Right forelimb (tissue), 1 donor: ENCODE data around the gene ARFGEF2.
"Not testable (repeated sequence)": the region's sequence is repeated elsewhere in the genome, so short reads cannot be mapped to it uniquely, and the experiment has no call there.

Source experiments
- DNase-seq: peaks from one replicate; pipeline ENCODE4 v3.0.0-alpha.2; 2018

The ARFGEF2 gene

DNA sequence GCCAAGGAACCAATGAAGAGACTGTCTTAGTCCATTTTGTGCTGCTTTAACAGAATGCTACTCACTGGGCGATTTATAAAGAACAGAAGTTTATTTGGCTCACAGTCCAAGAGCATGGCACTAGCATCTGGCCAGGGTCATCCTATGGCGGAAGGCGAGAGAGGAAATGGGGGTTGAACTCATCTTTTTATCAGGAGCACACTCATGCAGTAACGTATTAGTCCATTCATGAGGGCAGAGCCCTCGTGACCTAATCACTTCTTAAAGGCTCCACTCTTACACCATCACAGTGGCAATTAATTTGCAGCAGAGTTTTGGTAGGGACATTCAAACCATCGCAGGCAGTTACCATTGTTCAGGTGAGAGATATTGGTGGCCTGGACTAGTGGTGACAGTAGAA is 8.5 kb downstream of the ARFGEF2 start:
- DNase-seq, result no peak

DNA sequence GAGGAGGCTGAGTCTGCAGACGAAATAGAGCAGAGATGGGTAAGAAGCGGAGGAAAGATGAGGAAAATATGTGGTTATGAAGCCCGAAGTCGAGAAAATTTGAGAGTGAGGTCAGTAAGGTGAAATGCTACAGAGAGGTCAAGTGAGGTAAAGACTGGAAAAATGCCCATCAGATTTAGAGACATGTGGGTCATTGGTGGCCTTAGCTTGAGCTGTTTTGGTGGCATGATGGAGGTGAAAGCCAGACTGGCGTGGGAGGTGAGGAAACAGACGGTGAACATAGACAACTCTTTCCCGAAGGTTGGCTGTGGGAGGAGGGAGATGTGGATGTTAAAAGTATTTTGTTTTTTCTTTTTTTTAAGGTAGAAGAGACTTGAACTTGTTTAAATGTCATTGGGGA is 9.4 kb downstream of the ARFGEF2 start:
- no peak for DNase-seq

DNA sequence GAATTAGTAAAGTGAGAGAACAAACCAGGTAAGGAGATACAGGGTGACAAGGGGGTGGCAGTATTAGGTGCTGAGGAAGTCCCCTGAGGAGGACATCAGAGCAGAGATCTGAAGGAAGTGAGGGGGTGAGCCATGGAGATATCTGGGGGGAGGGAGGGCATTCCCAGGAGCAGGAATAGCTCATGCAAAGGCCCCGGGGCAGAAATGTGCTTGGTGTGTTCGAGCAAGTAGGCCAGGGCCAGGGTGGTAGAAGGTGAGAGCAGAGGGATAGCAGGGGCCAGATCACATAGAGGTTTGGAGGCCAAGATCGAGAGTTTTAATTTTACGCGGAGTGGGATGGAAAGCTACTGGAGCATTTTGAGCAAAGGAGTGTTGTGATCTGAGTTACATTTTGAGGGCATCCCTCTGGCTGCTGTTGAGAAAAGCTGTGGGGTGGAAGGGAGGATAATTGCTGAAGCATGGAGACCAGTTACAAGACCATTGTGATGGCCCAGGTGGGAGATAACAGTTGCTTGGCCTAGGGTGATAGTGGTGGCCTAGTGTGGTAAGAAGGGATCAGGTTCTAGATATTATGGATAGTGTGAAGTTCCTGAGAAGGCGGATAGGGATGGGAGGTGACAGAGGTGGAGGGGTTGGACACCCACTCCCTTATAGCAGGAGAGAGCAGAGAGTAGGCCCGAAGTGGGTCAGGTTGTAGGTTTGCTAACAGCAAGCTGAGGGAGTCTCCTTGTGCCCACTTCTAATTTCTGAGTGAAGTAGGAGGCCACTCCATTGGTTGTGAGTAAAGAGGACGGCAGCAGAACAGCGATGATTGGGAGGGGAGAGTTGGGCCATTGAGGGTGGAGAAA is 10.2 kb downstream of the ARFGEF2 start:
- DNase-seq, result no peak

DNA sequence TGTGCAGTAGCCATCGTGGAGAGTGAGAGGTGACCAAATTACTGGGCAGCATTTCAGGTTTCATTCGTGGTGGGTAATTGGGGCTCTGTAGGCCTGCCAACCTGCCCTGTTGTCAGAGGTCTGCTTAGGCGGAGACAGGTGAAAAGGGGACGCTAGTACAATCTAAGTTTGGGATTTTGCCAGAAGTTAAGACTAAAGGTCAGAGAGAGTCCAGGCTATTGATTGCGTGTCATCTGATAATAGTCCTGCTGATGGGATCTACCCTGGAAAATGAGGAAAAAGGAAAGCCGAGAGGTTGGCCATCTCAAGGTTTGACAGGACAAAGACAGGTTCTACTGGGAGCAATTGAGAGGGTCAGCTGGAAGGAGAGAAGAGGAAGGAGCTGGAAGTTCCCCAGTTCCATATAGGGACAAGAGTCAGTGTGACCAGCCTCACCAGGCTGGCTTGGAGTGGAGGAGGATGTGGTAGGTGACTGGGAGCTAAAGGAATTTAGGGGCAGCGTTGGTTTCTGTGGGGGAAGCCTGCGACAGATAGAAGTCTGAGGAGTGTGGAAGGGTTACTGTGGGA is 10.9 kb downstream of the ARFGEF2 start:
- DNase-seq, result no peak

DNA sequence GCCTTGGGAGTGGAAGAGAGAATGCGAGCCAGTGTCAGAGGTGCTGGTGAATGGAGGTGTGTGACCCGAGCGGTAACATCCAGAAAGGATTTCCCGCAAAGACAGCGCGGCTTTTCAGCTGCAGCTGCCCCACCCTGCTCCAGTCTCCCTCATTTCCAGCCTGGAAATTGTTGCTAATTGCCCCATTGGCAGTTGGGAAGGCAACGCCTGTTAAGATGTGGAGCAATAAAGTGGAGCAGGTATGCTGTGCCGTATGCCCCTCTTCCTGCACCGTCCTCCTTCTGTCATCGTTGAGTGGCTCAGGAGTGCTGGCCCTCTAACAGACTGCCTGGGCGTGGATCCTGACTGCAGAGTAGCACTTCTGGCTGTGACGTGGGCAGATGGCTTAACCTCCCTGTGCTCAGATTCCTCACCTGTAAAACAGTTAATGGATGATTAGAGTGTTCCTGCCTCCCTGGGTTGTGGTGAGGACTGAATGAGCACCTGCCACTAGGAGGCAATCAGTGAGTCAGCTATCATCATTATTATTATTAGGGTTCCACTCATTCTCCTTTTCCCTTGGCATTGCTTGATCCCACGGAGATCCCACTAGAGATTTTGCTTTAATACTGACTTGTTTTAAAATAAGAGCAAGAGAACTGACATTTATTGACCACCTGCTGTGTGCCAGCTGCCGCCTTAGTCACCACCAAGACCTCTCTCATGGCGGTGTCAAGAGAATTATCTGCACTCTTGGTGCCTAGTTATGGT is 11.7 kb downstream of the ARFGEF2 start:
- no peak for DNase-seq

DNA sequence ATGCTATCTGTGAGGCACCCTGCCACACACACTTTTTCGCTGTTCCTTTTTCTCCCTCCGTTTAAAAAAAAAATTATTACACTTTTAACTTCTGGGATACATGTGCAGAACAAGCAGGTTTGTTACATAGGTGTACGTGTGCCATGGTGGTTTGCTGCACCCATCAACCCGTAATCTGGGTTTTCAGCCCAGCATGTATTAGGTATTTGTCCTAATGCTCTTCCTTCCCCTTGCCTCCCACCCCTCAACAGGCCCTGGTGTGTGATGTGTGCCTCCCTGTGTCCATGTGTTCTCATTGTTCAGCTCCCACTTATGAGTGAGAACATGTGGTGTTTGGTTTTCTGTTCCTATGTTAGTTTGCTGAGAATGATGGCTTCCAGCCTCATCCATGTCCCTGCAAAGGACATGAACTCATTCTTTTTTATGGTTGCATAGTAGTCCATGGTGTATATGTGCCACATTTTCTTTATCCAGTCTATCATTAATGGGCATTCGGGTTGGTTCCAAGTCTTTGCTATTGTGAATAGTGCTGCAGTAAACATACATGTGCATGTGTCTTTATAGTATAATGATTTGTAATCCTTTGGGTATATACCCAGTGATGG is 12.9 kb downstream of the ARFGEF2 start:
- not testable (repeated sequence) for DNase-seq

DNA sequence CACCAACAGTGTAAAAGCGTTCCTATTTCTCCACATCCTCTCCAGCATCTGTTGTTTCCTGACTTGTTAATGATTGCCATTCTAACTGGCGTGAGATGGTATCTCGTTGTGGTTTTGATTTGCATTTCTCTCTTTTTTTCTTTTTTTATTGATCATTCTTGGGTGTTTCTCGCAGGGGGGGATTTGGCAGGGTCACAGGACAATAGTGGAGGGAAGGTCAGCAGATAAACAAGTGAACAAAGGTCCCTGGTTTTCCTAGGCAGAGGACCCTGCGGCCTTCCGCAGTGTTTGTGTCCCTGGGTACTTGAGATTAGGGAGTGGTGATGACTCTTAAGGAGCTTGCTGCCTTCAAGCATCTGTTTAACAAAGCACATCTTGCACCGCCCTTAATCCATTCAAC is 13.5 kb downstream of the ARFGEF2 start:
- not testable (repeated sequence) for DNase-seq

DNA sequence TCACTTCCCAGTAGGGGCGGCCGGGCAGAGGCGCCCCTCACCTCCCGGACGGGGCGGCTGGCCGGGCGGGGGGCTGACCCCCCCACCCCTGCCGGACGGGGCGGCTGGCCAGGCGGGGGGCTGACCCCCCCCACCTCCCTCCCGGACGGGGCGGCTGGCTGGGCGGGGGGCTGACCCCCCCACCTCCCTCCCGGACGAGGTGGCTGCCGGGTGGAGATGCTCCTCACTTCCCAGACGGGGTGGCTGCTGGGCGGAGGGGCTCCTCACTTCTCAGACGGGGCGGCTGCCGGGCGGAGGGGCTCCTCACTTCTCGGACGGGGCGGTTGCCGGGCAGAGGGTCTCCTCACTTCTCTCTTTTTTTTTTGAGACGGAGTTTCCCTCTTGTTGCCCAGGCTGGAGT is 14.7 kb downstream of the ARFGEF2 start:
- not testable (repeated sequence) for DNase-seq

DNA sequence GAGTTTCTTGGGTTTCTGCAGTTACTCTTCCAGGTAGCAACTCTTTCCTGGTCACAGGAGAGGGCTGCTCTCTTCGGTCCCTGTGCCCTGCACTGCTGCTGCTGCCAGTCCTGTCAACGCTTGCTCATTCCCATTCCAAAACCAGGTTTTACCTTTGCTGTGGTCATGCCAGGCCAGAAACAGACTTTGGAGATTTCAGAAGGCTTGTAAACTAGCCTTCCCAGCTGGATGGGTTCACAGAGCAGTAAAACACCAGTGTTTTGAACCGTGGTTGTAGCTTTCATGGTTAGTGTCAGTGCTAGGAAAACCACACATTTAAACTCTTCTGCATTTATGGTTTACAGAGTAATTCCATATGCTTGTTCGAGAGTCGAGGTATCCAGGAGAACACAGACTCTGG is 16.2 kb downstream of the ARFGEF2 start:
- DNase-seq, result no peak

DNA sequence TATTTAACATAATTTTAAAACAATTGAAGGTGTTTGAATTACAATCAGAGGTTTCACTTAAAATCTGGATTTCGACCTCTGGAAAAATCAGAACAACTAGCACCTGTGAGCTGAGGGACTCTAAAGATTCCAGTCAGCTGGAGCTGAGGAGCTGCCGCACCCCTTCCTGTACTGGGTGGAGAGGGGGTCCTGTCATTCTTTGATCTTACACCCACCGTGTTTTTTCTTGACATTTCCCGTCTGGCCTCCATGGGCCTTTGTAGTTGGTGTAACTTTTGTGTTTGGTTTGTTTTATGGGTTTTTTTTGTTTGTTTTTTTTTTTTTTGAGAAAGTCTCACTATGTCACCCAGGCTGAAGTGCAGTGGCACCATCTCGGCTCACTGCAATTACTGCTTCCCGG is 17.2 kb downstream of the ARFGEF2 start:
- no peak for DNase-seq

DNA sequence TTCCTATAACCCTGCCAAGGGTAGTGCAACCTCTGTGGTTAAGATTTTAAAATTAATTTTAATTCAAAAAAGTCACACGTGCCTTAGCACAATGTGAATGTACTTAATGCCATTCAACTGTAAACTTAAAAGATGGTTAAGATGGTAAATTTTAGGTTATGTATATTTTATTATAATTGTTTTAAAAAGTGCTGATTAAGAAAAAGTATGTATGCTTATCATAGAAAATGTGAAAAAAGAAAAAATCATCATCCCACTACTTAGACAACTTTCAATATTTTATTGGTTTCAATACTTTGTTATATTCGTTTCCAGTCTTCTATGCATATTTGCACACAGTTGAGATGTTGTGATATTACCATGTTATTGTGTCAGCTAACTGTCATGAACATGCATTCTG is 18.7 kb downstream of the ARFGEF2 start:
- no peak for DNase-seq

DNA sequence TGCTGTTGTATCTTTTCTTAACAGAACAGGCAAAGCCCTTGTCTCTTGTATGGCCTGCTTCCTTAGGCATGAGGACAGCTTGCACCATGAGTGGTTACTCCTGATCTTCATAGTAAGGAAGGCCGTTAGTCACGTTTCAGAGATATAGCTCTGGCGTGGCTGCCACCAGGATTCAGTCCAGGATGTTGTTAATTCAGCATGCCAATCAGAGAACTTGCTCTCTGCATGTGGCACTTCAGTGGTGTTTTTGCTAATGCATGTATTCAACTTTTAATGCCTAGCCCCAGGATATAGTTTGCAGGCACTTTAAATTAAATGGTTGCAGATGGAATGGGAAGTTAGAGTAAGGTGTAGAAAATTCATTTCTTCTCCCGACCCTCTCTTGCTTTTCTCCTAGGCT is 20.0 kb downstream of the ARFGEF2 start:
- no peak for DNase-seq

DNA sequence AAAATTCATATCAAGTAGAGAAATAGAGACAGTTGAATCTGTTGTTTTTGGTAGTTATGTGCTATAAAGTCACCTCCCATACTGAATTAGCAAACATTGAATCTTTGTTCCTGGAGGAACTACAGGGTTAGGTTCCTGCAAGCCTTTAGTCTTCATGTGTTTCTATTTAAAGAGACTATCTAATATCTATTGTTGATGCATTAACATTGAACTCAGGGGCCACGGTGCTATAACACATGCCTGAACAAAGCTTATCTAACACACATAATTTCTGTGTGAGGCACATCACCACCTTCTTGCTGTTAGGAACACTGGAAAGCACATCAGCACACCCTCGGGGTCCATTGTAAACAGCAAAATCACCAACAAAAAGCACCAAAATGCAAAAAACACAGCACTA is 21.2 kb downstream of the ARFGEF2 start:
- DNase-seq, result no peak

DNA sequence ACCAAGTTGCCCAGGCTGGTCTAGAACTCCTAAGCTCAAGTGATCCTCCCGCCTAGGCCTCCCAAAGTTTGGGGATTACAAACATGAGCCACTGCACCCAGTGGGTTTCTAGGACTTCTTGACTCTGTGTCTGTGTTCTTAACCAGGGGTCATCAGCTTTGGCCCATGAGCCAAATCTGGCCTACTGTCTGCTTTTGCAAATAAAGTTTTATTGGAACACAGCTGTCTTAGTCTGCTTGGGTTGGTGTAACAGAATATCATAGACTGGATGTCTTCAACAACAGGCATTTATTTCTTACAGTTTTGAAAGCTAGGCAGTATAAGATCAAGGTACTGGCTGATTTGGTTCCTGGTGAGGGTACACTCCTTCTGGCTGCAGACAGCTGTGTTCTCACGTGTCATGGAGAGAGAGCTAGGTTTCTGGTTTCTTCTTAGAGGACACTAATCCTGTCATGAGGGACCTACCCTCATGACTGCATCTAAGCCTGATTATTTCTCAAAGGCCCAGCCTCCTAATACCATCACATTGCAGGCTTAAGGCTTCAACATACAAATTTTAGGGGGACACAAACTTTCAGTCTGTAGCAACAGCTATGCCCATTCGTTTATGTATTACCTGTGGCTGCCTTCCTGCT is 23.3 kb downstream of the ARFGEF2 start:
- no peak for DNase-seq

DNA sequence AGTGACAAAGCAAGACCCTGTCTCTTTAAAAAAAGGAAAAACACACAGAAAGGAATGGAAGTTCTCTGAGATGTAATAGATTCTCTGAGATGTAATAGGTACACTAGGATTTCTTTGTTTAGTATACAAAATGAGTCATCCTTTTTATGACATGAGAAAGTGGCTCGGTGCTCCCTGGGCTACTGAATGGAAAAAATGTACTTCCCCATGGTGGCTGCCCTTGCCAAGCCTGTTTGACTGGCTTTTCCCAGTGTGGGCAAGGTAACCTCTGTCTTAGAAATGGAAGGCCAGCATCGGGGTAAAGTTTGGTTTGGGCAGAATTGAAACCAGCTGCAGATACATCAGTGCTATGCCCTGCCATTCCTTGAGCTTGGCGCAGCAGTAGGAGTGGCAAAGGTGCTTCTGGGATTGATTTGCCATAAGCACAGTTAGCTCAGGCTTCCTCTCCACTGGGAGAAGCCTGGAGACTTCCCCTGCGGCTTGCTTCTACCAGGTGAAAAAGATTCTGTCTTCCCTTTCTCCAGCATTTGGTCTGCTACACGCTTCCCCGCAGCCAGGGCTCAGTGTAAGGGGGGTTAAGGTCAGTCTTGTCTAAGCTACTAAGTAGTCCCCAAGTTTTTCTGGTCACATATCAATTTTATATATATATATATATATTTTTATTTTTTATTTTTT is 24.5 kb downstream of the ARFGEF2 start:
- DNase-seq, result no peak

DNA sequence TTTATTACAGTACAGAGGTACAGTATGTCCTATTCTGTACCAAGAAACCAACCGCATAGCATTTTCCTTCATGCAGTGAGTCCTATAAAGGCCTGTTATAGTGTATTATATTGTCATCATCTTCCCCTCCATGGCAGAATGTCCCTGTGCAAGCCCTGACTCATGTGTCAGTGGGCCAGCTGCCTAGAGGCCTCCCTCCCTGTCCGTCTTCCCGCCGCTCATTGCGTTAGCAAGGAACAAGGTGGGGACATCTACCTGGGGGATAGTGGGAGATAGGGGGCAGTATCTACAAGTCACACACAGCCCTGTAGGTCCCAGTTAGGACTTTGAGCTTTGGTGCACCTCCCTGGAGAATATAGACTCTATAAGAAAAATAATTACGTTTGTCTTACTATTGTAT is 27.1 kb downstream of the ARFGEF2 start:
- no peak for DNase-seq

DNA sequence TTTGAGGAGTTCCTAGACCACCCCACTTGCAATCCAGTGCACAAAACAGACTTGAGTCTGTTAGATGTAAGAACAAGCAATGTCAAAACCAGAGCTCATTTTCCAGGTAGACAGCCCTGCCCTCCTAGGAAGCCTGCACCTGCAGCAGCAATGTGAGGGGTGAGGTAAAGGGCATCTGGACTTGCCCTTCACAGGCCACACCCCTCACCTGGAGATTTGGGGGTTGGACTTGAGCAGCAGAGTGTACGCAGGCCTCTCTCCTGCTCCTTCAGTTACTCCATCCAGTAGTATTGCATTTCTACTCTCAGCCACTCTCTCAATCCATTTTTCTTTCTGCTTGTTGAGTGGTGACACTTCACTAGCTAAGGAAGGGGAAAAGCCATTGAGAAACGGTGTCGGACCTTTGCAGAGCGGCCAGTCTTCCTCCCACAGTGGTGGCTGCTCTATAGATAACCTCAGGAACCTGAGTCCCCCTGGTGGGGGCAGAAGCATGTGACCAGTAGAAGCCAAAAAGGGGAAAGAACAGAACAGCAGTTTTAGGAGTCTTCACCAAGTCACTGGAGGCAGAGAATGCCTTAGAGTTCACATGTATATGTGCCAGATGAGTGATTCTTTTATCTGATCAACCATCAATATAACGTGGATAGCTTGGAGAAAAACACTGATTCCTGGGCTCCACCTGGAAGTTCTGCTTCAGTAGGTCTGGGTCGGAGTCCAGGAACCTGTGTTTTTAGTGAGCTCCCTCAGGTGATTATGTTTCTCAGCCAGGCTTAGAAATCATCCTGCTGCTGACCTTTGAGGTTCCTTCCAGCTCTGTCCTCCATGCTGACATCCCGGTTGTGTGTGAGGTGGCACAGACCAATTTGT is 28.0 kb downstream of the ARFGEF2 start:
- no peak for DNase-seq

DNA sequence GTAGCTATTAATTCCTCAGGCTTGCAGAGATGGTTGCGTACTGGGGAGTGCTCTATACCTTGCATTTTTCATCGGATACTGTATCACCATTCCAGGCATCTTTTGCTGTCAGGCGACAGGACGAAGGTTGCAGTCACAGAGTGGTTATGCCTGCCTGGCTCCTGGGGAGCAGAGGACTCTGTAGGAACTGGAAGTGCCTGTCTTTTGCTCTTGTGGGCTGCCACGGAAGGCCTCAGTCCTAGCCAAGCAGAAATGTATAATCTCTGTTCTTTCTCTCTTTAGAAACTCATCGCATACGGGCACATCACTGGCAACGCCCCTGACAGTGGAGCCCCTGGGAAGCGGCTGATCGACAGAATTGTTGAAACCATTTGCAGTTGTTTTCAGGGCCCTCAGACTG is 29.5 kb downstream of the ARFGEF2 start:
- no peak for DNase-seq

DNA sequence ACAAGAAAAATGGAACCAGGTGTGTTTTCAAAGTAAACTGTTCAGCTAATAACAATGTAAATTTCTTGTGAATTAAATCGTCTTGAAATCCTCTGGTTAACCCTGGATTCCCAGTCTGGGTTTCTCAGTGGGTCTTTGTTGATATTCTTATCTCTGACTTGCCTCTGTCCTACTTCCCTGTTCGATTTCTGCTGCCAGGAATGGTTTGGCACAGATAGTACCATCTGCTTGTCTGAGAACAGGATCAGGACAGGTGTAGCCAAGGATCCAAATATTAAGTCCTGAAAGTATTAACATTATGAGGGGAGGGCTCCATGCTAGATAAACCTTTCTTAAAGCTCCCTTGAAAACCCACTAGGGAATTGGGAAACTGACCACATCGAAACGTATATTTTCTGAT is 30.1 kb downstream of the ARFGEF2 start:
- DNase-seq, result no peak

DNA sequence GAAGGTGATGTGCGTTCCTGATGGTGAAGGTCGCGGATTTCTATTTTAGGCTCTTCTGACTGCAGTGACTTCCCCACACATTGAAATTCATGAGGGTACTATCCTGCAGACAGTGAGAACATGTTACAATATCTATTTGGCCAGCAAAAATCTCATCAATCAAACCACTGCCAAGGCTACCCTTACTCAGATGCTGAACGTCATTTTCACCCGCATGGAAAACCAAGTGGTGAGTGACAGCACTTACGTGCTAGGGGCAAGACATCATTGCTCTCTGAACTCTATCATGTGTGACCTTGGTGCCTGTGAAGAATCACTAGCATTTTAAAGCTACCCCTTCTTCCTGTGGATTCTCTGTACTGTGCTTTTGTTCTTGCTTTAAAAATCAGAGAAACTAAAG is 31.1 kb downstream of the ARFGEF2 start:
- DNase-seq, result no peak

DNA sequence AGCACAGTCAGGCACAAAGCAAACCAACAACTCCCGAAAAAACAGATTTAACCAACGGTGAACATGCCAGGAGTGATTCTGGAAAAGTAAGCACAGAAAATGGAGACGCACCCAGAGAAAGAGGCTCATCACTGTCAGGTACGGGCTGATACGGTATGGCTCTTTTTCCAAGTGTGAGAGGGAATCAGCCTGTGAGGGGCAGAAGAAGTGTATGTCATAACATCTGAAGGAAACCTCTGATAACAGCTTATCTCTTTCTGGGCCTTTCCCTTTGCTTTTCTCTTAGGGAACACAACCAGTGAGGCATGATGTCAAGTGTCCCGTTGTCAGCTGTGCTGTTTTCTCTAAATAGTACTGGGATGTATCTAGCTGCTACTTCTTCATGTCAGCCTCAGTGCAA is 32.1 kb downstream of the ARFGEF2 start:
- no peak for DNase-seq

DNA sequence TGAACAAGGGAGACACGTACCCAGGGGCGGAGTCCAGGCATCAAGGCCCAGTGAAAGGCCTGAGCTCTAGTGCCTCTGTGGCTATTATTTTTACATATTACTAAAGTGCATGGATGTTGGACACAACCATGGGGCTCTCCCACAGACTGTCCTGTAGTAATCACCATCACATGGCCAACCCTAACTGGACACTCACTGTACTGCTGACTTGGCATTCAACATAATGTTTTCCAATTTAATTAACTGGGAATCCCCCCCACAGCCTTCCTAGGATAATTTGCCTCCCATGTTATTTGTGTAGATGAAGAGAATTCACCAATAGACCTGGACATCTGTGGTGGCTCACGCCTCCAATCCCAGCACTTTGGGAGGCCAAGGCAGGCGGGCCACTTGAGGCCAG is 34.5 kb downstream of the ARFGEF2 start:
- DNase-seq, result no peak
